Measurements from ENCODE around the gene TXNRD2. TPM values are rescaled to one million over a fixed set of nuclear protein-coding genes. Genes with fewer than 3 reads are reported as not detected.

TXNRD2 gene
- total and polyA plus RNA-seq, 2 experiments from 2014 or later: 11.2 to 12.4 TPM

- TF ChIP-seq, protein P1, sequence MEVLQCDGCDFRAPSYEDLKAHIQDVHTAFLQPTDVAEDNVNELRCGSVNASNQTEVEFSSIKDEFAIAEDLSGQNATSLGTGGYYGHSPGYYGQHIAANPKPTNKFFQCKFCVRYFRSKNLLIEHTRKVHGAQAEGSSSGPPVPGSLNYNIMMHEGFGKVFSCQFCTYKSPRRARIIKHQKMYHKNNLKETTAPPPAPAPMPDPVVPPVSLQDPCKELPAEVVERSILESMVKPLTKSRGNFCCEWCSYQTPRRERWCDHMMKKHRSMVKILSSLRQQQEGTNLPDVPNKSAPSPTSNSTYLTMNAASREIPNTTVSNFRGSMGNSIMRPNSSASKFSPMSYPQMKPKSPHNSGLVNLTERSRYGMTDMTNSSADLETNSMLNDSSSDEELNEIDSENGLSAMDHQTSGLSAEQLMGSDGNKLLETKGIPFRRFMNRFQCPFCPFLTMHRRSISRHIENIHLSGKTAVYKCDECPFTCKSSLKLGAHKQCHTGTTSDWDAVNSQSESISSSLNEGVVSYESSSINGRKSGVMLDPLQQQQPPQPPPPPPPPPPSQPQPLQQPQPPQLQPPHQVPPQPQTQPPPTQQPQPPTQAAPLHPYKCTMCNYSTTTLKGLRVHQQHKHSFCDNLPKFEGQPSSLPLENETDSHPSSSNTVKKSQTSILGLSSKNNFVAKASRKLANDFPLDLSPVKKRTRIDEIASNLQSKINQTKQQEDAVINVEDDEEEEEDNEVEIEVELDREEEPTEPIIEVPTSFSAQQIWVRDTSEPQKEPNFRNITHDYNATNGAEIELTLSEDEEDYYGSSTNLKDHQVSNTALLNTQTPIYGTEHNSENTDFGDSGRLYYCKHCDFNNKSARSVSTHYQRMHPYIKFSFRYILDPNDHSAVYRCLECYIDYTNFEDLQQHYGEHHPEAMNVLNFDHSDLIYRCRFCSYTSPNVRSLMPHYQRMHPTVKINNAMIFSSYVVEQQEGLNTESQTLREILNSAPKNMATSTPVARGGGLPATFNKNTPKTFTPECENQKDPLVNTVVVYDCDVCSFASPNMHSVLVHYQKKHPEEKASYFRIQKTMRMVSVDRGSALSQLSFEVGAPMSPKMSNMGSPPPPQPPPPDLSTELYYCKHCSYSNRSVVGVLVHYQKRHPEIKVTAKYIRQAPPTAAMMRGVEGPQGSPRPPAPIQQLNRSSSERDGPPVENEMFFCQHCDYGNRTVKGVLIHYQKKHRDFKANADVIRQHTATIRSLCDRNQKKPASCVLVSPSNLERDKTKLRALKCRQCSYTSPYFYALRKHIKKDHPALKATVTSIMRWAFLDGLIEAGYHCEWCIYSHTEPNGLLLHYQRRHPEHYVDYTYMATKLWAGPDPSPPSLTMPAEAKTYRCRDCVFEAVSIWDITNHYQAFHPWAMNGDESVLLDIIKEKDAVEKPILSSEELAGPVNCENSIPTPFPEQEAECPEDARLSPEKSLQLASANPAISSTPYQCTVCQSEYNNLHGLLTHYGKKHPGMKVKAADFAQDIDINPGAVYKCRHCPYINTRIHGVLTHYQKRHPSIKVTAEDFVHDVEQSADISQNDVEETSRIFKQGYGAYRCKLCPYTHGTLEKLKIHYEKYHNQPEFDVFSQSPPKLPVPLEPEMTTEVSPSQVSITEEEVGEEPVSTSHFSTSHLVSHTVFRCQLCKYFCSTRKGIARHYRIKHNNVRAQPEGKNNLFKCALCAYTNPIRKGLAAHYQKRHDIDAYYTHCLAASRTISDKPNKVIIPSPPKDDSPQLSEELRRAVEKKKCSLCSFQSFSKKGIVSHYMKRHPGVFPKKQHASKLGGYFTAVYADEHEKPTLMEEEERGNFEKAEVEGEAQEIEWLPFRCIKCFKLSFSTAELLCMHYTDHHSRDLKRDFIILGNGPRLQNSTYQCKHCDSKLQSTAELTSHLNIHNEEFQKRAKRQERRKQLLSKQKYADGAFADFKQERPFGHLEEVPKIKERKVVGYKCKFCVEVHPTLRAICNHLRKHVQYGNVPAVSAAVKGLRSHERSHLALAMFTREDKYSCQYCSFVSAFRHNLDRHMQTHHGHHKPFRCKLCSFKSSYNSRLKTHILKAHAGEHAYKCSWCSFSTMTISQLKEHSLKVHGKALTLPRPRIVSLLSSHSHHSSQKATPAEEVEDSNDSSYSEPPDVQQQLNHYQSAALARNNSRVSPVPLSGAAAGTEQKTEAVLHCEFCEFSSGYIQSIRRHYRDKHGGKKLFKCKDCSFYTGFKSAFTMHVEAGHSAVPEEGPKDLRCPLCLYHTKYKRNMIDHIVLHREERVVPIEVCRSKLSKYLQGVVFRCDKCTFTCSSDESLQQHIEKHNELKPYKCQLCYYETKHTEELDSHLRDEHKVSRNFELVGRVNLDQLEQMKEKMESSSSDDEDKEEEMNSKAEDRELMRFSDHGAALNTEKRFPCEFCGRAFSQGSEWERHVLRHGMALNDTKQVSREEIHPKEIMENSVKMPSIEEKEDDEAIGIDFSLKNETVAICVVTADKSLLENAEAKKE (CRISPR knock-in tag; IDR thresholded peaks at IDR 0.05): no peak
- TF ChIP-seq ZNF331 (CRISPR knock-in tag; IDR thresholded peaks at IDR 0.05; ENCODE audit: low read depth) (no peak), ZNF114 (CRISPR knock-in tag; IDR thresholded peaks at IDR 0.05) (no peak), JUNB (IDR thresholded peaks at IDR 0.05; ENCODE audit: unreplicated experiment) (no peak), EZH2 (IDR thresholded peaks at IDR 0.05; ENCODE audit: low read depth, unreplicated experiment) (no peak), EZH2phosphoT487 (IDR thresholded peaks at IDR 0.05; ENCODE audit: unreplicated experiment) (no peak), NANOG (IDR thresholded peaks at IDR 0.05; ENCODE audit: borderline replicate concordance) (no peak), STAT1 (IDR thresholded peaks at IDR 0.05; ENCODE audit: unreplicated experiment) (no peak), CREB1 (CRISPR knock-in tag; IDR thresholded peaks at IDR 0.05; ENCODE audit: low read depth) (no peak)
- TF ChIP-seq, protein P2, sequence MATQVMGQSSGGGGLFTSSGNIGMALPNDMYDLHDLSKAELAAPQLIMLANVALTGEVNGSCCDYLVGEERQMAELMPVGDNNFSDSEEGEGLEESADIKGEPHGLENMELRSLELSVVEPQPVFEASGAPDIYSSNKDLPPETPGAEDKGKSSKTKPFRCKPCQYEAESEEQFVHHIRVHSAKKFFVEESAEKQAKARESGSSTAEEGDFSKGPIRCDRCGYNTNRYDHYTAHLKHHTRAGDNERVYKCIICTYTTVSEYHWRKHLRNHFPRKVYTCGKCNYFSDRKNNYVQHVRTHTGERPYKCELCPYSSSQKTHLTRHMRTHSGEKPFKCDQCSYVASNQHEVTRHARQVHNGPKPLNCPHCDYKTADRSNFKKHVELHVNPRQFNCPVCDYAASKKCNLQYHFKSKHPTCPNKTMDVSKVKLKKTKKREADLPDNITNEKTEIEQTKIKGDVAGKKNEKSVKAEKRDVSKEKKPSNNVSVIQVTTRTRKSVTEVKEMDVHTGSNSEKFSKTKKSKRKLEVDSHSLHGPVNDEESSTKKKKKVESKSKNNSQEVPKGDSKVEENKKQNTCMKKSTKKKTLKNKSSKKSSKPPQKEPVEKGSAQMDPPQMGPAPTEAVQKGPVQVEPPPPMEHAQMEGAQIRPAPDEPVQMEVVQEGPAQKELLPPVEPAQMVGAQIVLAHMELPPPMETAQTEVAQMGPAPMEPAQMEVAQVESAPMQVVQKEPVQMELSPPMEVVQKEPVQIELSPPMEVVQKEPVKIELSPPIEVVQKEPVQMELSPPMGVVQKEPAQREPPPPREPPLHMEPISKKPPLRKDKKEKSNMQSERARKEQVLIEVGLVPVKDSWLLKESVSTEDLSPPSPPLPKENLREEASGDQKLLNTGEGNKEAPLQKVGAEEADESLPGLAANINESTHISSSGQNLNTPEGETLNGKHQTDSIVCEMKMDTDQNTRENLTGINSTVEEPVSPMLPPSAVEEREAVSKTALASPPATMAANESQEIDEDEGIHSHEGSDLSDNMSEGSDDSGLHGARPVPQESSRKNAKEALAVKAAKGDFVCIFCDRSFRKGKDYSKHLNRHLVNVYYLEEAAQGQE (IDR thresholded peaks at IDR 0.05; ENCODE audit: unreplicated experiment): no peak
Measured at GRCh38 chr22:19885841-19886592, 55.6 kb downstream of the TXNRD2 start (continued).
